HEK293 (cell line): ENCODE measurements around the gene CRYBG1.
A peak's percentile ranks its signal among the peaks of the same experiment; 100 is the strongest.

ENCODE experiments used
- CTCF ChIA-PET: fragments of 350-600 bp; formaldehyde crosslinking; extraction: SDS; loops from one replicate; lab custom pipeline; 2021; ENCODE audit warnings: antibody characterized with exemption; lab: Yijun Ruan, JAX
- POLR2A ChIA-PET: fragments of 300-600 bp; formaldehyde crosslinking; extraction: SDS; loops from one replicate; lab custom pipeline; 2020; ENCODE audit warnings: antibody characterized with exemption, inconsistent platforms; lab: Yijun Ruan, JAX
- H3K27ac ChIP-seq: fragments of 200-500 bp; sonication (Bioruptor generic); 2 replicates; pipeline ENCODE4 v1.5.1; 2014; ENCODE audit warnings: low read depth, low read length, control low read depth, inconsistent platforms; ENCODE audit errors: extremely low read depth
- H3K36me3 ChIP-seq, 2 experiments: fragments of 200-500 bp in 1 of 2; sonication (Bioruptor generic) in 1 of 2; 1 replicate in 1 of 2; 2 replicates in 1 of 2; pipeline ENCODE4 v1.5.1; 2014 to 2017; ENCODE audit warnings: inconsistent platforms in 2 of 2, low read length in 2 of 2; ENCODE audit not compliant: control insufficient read depth in 2 of 2, insufficient read depth in 1 of 2
- H3K4me1 ChIP-seq: fragments of 200-500 bp; sonication (Bioruptor generic); 2 replicates; pipeline ENCODE4 v1.5.1; 2014; ENCODE audit warnings: mild to moderate bottlenecking, low read length, inconsistent platforms; ENCODE audit not compliant: control insufficient read depth, insufficient read depth
- H3K4me3 ChIP-seq: 2 replicates; pipeline ENCODE4 v1.5.1; 2011; ENCODE audit warnings: low read depth, mild to moderate bottlenecking, control low read depth, low read length, moderate library complexity
- H3K9me3 ChIP-seq: fragments of 200-500 bp; sonication (Bioruptor generic); 2 replicates; pipeline ENCODE4 v1.5.1; 2014; ENCODE audit warnings: low read depth, low read length, inconsistent platforms; ENCODE audit not compliant: control insufficient read depth, insufficient read depth
- BCL6B ChIP-seq: fragments of 450-650 bp; formaldehyde crosslinking; IDR thresholded peaks from 2 replicates; pipeline ENCODE4 v1.5.1; 2017; ENCODE audit warnings: missing biosample characterization, missing genetic modification characterization
- PRDM1 ChIP-seq: fragments of 450-650 bp; formaldehyde crosslinking; IDR thresholded peaks from 2 replicates; pipeline ENCODE4; 2016; ENCODE audit warnings: missing biosample characterization, missing genetic modification characterization
- PRDM10 ChIP-seq: fragments of 450-650 bp; formaldehyde crosslinking; IDR thresholded peaks from 2 replicates; pipeline ENCODE4 v1.5.1; 2016; ENCODE audit warnings: missing biosample characterization, missing genetic modification characterization
- PRDM6 ChIP-seq: fragments of 450-650 bp; formaldehyde crosslinking; IDR thresholded peaks from 2 replicates; pipeline ENCODE4 v1.5.1; 2017; ENCODE audit warnings: missing biosample characterization, missing genetic modification characterization
- SP2 ChIP-seq: fragments of 450-650 bp; formaldehyde crosslinking; IDR thresholded peaks from 2 replicates; pipeline ENCODE4 v1.5.1; 2016; ENCODE audit warnings: missing biosample characterization, missing genetic modification characterization
- ZBTB17 ChIP-seq: fragments of 450-650 bp; formaldehyde crosslinking; IDR thresholded peaks from 2 replicates; pipeline ENCODE4 v1.5.1; 2016; ENCODE audit warnings: missing biosample characterization, missing genetic modification characterization
- ZNF274 ChIP-seq, 2 experiments: fragments of 200-500 bp in 1 of 2; fragments of 450-650 bp in 1 of 2; sonication (Bioruptor generic) in 1 of 2; formaldehyde crosslinking in 1 of 2; IDR thresholded peaks; 2 replicates each; pipeline versions ENCODE4 v1.5.1 to v1.6.1; 2014 to 2016; ENCODE audit warnings: borderline replicate concordance in 1 of 2, inconsistent platforms in 1 of 2, low read length in 1 of 2, missing biosample characterization in 1 of 2, missing genetic modification characterization in 1 of 2
- ZNF660 ChIP-seq: fragments of 450-650 bp; IDR thresholded peaks from 2 replicates; pipeline ENCODE4 v1.5.1; 2018; ENCODE audit warnings: missing biosample characterization, mild to moderate bottlenecking, missing genetic modification characterization
- ZXDB ChIP-seq: fragments of 450-650 bp; formaldehyde crosslinking; IDR thresholded peaks from 2 replicates; pipeline ENCODE4 v1.5.1; 2016; ENCODE audit warnings: missing biosample characterization, missing genetic modification characterization

Gene CRYBG1

GRCh38 chr6:106620931-106621672 is 260.6 kb downstream of the CRYBG1 start:
- Histone ChIP-seq H3K4me1 (peaks cover 7% of the 10 kb centered on the region; the same call in 1 of the 2 replicates), H3K9me3 (no peaks in the 10 kb centered on the region), H3K36me3 (peaks cover 0 to 5% of the 10 kb centered on the region in 2 experiments; a peak in 1 of 3 replicates)
- POLR2A ChIA-PET = no interaction called here
- peak; percentile 75 for TF ChIP-seq BCL6B (tag by site-specific recombination)
- TF ChIP-seq ZNF274 (IDR thresholded peaks at IDR 0.05; ENCODE audit: low read length) = no peak
- TF ChIP-seq ZNF274 (tag by site-specific recombination; IDR thresholded peaks at IDR 0.05; ENCODE audit: borderline replicate concordance) = no peak
- no peak for TF ChIP-seq SP2
- peak; percentile 12; the same call in 1 of the 2 replicates for TF ChIP-seq ZXDB (tag by site-specific recombination)
- peak; percentile 45; the same call in 1 of the 2 replicates for TF ChIP-seq PRDM1 (tag by site-specific recombination)
- peak; percentile 66 for TF ChIP-seq PRDM10 (tag by site-specific recombination)
- TF ChIP-seq ZNF660 (tag by site-specific recombination) = peak; percentile 93
- peak; percentile 32 for TF ChIP-seq PRDM6 (tag by site-specific recombination)
- TF ChIP-seq ZBTB17 (tag by site-specific recombination) = peak; percentile 60
- TF ChIP-seq, all 188 proteins: peak for 7
- Histone ChIP-seq H3K4me3 (no peak overlapping the region), H3K27ac (no peak overlapping the region)
- CTCF ChIA-PET = interaction anchor here (1.0 to 2.4 kb wide), 4 partner anchors 13 to 358 kb away, joined by 3 to 9 read pairs (median 5); no protein-coding TSS in a partner anchor
